ENCODE data around the gene CDH23.

DNA sequence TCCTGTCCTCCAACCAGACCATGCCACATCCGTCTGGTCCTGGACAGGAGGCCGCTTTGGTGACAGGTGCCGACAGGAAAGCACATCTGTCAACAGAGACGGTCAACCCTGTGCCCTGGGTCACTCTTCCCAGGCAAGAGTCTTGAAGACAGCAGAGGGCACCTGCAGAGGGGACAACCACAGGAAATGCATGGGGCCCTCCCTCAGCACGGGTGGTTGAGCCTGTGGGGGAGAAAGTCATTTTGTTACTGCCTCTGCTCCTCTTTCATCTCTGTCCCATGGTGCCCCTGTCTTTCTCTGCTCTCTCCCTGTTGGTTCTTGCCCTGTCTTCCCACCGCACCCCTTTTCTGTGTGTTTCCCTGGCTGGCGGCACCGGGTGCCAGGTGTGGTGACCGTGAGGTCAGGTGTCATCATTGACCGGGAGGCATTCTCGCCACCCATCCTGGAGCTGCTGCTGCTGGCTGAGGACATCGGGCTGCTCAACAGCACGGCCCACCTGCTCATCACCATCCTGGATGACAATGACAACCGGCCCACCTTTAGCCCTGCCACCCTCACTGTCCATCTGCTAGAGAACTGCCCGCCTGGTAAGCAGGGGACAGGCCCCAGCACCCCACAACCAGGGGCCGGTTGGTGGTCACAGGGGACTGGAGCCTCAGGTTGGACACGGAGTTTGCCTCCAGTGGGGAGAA is 394.2 kb downstream of the CDH23 start:
- no peak for TF ChIP-seq EZH2 (IDR thresholded peaks at IDR 0.05; ENCODE audit: insufficient read depth, poor library complexity, severe bottlenecking)
- TF ChIP-seq EZH2phosphoT487 (IDR thresholded peaks at IDR 0.05; ENCODE audit: insufficient read depth, low read depth) = no peak

Data from GM23248 (cell line).